ENCODE data around the gene PARP2.

PARP2 gene

GRCh38 chr14:20400965-20401593 lies 57.6 kb downstream of the PARP2 start:
- H4K20me1 ChIP-seq (ENCODE audit: insufficient read depth, low read length), result no peaks in the 10 kb centered on the region
- H3K4me2 ChIP-seq (ENCODE audit: insufficient read depth, low read length), result no peak overlapping the region
- peaks cover 66% of the 10 kb centered on the region for H3K36me3 ChIP-seq (ENCODE audit: insufficient read depth, low read length)
- no peaks in the 10 kb centered on the region for H3K4me1 ChIP-seq (ENCODE audit: insufficient read depth, low read length)
- no peak overlapping the region for H3K4me3 ChIP-seq (ENCODE audit: low read depth in 1 of 2, low read length in 2 of 2)
- H3K9ac ChIP-seq (ENCODE audit: low read depth, low read length), result no peak overlapping the region
- no peak overlapping the region for H3K27ac ChIP-seq (ENCODE audit: low read length)
- no peak overlapping the region for H2AFZ ChIP-seq (ENCODE audit: low read depth, low read length)
- no peaks in the 10 kb centered on the region for H3K9me3 ChIP-seq (ENCODE audit: insufficient read depth, low read length, severe bottlenecking)
- DNase-seq, result no peak
- H3K27me3 ChIP-seq (ENCODE audit: insufficient read depth, low read length, poor library complexity), result no peaks in the 10 kb centered on the region
- H3K79me2 ChIP-seq (ENCODE audit: insufficient read depth, low read length), result no peaks in the 10 kb centered on the region
- no peak for ATAC-seq (ENCODE audit: insufficient read depth, low read depth)
- TF ChIP-seq, protein P1, sequence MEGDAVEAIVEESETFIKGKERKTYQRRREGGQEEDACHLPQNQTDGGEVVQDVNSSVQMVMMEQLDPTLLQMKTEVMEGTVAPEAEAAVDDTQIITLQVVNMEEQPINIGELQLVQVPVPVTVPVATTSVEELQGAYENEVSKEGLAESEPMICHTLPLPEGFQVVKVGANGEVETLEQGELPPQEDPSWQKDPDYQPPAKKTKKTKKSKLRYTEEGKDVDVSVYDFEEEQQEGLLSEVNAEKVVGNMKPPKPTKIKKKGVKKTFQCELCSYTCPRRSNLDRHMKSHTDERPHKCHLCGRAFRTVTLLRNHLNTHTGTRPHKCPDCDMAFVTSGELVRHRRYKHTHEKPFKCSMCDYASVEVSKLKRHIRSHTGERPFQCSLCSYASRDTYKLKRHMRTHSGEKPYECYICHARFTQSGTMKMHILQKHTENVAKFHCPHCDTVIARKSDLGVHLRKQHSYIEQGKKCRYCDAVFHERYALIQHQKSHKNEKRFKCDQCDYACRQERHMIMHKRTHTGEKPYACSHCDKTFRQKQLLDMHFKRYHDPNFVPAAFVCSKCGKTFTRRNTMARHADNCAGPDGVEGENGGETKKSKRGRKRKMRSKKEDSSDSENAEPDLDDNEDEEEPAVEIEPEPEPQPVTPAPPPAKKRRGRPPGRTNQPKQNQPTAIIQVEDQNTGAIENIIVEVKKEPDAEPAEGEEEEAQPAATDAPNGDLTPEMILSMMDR (IDR thresholded peaks at IDR 0.05; ENCODE audit: borderline replicate concordance, extremely low read depth, low read length, poor library complexity, severe bottlenecking), result no peak
- TF ChIP-seq EZH2 (IDR thresholded peaks at IDR 0.05; ENCODE audit: borderline replicate concordance, low read depth, low read length, severe bottlenecking), result no peak

DNA sequence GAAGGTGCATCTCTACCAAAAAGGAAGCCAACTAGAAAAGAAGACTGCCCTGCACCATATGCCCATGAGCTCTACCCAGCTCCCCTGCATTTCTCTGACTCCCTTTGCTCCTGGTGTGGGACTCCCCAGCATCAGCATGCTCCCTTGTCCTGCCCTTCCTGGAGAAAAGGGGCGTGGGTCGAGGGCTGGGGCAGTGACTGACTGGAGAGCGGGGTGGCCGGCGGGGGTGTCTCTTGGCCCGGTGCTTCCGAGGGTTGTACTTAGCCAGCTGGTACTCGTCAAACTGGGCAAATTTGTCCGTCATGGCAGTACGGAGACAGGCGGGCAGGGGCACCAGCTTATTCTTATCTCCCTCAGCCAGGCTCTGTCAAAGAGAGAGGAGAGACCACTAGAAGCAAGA lies 60.1 kb downstream of the PARP2 start:
- Histone ChIP-seq H3K4me1 (ENCODE audit: insufficient read depth, low read length) (no peaks in the 10 kb centered on the region), H2AFZ (ENCODE audit: low read depth, low read length) (no peak overlapping the region), H3K27ac (ENCODE audit: low read length) (no peak overlapping the region), H3K27me3 (ENCODE audit: insufficient read depth, low read length, poor library complexity) (no peaks in the 10 kb centered on the region), H3K79me2 (ENCODE audit: insufficient read depth, low read length) (no peaks in the 10 kb centered on the region), H3K4me2 (ENCODE audit: insufficient read depth, low read length) (no peak overlapping the region), H3K36me3 (ENCODE audit: insufficient read depth, low read length) (peaks cover 76% of the 10 kb centered on the region), H3K9me3 (ENCODE audit: insufficient read depth, low read length, severe bottlenecking) (no peaks in the 10 kb centered on the region), H3K9ac (ENCODE audit: low read depth, low read length) (no peak overlapping the region), H4K20me1 (ENCODE audit: insufficient read depth, low read length) (no peaks in the 10 kb centered on the region), H3K4me3 (ENCODE audit: low read depth in 1 of 2, low read length in 2 of 2) (no peak overlapping the region)
- DNase-seq (no peak), ATAC-seq (ENCODE audit: insufficient read depth, low read depth) (no peak)
- no peak for TF ChIP-seq EZH2 (IDR thresholded peaks at IDR 0.05; ENCODE audit: borderline replicate concordance, low read depth, low read length, severe bottlenecking)
- TF ChIP-seq, protein P1 (IDR thresholded peaks at IDR 0.05; ENCODE audit: borderline replicate concordance, extremely low read depth, low read length, poor library complexity, severe bottlenecking), result no peak
